Left colon (tissue), 2 donors: ENCODE measurements around the gene ABTB1. TPM values are rescaled to one million over a fixed set of nuclear protein-coding genes. Genes with fewer than 3 reads are reported as not detected.

Experiments used
- ATAC-seq: fragments of 200-7000 bp; cut with Tn5 transposase; one replicate; pipeline ENCODE4 v1.9.1; 2020; ENCODE audit warnings: mild to moderate bottlenecking, moderate library complexity
- DNase-seq, 2 donors: peaks; one replicate each; pipeline ENCODE4 v3.0.0-alpha.2; 2020
- intact Hi-C, 2 donors: fragments of 100-400 bp; cut with DNase I in 1 of 2; cut with micrococcal nuclease in 1 of 2; formaldehyde crosslinking; loops; one replicate each; pipeline versions ENCODE4 v1.11.2 to v1.14.0; 2022; cut with DNase I, micrococcal nuclease
- total RNA-seq, 2 donors: library from RNA; stranded (reverse); fragmentation: NEBNext Ultra II Directional; extraction: Animal tissue kit (Norgen Biotek cat#: 25700); gene quantifications; one replicate each; pipeline ENCODE4 v1.2.1, GENCODE V29; 2021
- donor health status: DM: no; HTN: no; CAD: no.
- donor health status: DM: yes; HTN: yes; CAD: no.

ABTB1 gene
- total RNA-seq, 2 donors from 2014 or later = 15.2 to 28.6 TPM

- ATAC-seq (no peak), DNase-seq (no peak)
- intact Hi-C loops = no loop called here
Observed at GRCh38 chr3:127722091-127722784, 49.5 kb downstream of the ABTB1 start.

GRCh38 chr3:127723011-127723567, 50.3 kb downstream of the ABTB1 start:
- peak in 1 of 2 donors; percentile 2 for DNase-seq
- ATAC-seq = no peak
- intact Hi-C loops = no loop called here

- DNase-seq (no peak), ATAC-seq (no peak)
- intact Hi-C loops = no loop called here
Observed at GRCh38 chr3:127726894-127727293, 54.1 kb downstream of the ABTB1 start.

- no peak for ATAC-seq
- peak in 1 of 2 donors; percentile 0 for DNase-seq
- intact Hi-C loops = no loop called here
Observed at GRCh38 chr3:127728417-127729015, 55.8 kb downstream of the ABTB1 start.

GRCh38 chr3:127729556-127730056, 56.9 kb downstream of the ABTB1 start:
- DNase-seq (no peak), ATAC-seq (no peak)
- intact Hi-C loops = no loop called here

GRCh38 chr3:127730171-127730570, 57.4 kb downstream of the ABTB1 start:
- ATAC-seq (no peak), DNase-seq (no peak)
- intact Hi-C loops = no loop called here

Other genes starting within 250 kb of the ABTB1 start
- gene TPRA1, start 82.2 kb upstream of the ABTB1 start, total RNA-seq = 10 to 100 TPM; 21.9 to 25.7 TPM
- 10 to 100 TPM; 10.4 to 16.4 TPM for gene MCM2, start 74.5 kb upstream of the ABTB1 start, total RNA-seq
- 10 to 100 TPM; 12.6 to 20.8 TPM for gene PODXL2, start 43.8 kb upstream of the ABTB1 start, total RNA-seq
- 100 to 1,000 TPM; 271 to 338 TPM for gene MGLL, start 149.6 kb downstream of the ABTB1 start, total RNA-seq
- gene KBTBD12, start 242.3 kb downstream of the ABTB1 start, total RNA-seq = 1 to 10 TPM; 3.8 to 4.6 TPM